Measurements from ENCODE around the gene SAMSN1.

SAMSN1 gene

GRCh38 chr21:14493731-14494130, 52.4 kb downstream of the SAMSN1 start:
- Histone ChIP-seq H3K27me3 (ENCODE audit: insufficient read depth, low read length) (no peaks in the 10 kb centered on the region), H3K27ac (ENCODE audit: low read length) (no peak overlapping the region), H3K4me3 (ENCODE audit: low read length) (no peak overlapping the region), H3K9me3 (ENCODE audit: insufficient read depth, low read depth, low read length) (no peaks in the 10 kb centered on the region), H3K9ac (ENCODE audit: low read depth, low read length) (no peak overlapping the region), H3K36me3 (ENCODE audit: insufficient read depth, low read depth, low read length) (no peaks in the 10 kb centered on the region), H3K4me1 (ENCODE audit: insufficient read depth, low read length) (no peaks in the 10 kb centered on the region)

GRCh38 chr21:14492931-14493330, 53.2 kb downstream of the SAMSN1 start:
- H3K27ac ChIP-seq (ENCODE audit: low read length), result no peak overlapping the region
- no peak overlapping the region for H3K9ac ChIP-seq (ENCODE audit: low read depth, low read length)
- no peaks in the 10 kb centered on the region for H3K4me1 ChIP-seq (ENCODE audit: insufficient read depth, low read length)
- H3K27me3 ChIP-seq (ENCODE audit: insufficient read depth, low read length), result no peaks in the 10 kb centered on the region
- H3K4me3 ChIP-seq (ENCODE audit: low read length), result no peak overlapping the region
- no peaks in the 10 kb centered on the region for H3K9me3 ChIP-seq (ENCODE audit: insufficient read depth, low read depth, low read length)
- H3K36me3 ChIP-seq (ENCODE audit: insufficient read depth, low read depth, low read length), result no peaks in the 10 kb centered on the region

- H3K9me3 ChIP-seq (ENCODE audit: insufficient read depth, low read depth, low read length), result no peaks in the 10 kb centered on the region
- H3K27me3 ChIP-seq (ENCODE audit: insufficient read depth, low read length), result no peaks in the 10 kb centered on the region
- H3K9ac ChIP-seq (ENCODE audit: low read depth, low read length), result no peak overlapping the region
- no peak overlapping the region for H3K4me3 ChIP-seq (ENCODE audit: low read length)
- H3K36me3 ChIP-seq (ENCODE audit: insufficient read depth, low read depth, low read length), result no peaks in the 10 kb centered on the region
- H3K4me1 ChIP-seq (ENCODE audit: insufficient read depth, low read length), result no peaks in the 10 kb centered on the region
- no peak overlapping the region for H3K27ac ChIP-seq (ENCODE audit: low read length)
These were observed 54.8 kb downstream of the SAMSN1 start for GRCh38 chr21:14491269-14491681.

DNA sequence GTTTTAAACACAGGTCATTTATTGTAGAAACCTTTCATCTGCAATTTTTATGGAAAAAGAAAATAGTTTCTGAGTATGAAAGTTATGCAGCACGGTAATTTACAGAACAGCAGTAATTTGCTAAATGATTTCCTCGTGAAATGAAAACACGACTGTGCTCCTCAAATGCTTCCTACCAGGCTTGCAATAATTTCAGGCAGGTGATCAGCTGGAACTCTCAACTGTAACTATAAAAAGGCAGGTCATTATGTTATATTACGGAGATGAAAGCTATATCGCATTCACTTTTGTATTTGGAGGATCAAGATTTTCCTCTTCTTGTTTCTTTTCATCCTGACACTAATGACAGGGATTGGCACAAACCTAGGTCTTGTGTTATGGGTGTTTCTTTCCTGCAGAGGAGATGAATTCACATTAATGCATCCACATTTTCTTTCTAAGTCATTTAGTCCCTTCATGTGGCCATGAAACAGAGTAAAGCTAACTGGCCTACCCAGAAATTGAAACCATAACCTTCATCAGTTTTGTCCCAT, 57.4 kb downstream of the SAMSN1 start:
- Histone ChIP-seq H3K4me3 (ENCODE audit: low read length) (no peak overlapping the region), H3K9me3 (ENCODE audit: insufficient read depth, low read depth, low read length) (no peaks in the 10 kb centered on the region), H3K4me1 (ENCODE audit: insufficient read depth, low read length) (no peaks in the 10 kb centered on the region), H3K27ac (ENCODE audit: low read length) (no peak overlapping the region), H3K9ac (ENCODE audit: low read depth, low read length) (no peak overlapping the region), H3K36me3 (ENCODE audit: insufficient read depth, low read depth, low read length) (no peaks in the 10 kb centered on the region), H3K27me3 (ENCODE audit: insufficient read depth, low read length) (no peaks in the 10 kb centered on the region)

DNA sequence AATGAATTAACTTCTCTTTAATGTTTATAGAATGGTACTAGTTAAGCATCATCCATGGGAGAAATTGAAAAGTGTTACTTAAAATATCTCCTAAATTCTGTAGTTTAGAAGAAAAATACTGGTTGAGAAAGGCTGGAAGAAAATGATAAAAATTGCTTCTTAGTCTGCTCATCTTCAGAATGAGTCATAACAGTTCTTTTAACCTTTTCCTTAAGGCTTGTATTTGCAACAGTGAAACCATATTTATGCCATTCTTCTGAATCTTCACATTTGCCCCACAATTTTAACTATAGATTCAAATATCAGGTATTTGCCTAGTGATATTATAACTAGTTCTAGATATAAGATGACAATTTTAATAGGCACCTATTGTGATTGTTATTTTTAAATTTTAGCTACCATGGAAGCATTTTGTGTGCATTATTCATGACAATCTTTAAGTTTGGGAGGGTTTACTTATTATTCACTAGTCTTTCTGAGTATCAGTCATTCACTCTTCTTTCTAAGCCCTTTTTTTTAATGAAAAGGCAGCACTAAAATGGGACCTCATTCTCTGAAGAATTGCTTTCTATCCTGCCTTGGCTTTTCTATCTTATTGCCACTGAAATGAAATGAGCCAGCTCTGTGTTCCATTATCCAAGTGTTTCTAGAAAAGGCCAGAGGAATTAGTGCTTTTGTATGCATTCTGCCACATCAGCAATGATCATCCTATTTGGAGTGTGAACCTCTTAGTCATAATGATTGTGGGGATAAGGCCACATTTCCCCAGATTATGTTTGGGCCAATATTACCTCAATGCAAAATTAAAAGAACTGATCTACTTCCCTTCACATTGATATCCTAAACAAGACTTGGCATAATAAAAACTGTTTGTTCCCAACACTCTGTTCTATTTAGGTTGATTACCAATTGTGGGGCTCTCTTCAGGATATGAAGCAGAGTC, 58.4 kb downstream of the SAMSN1 start:
- no peak overlapping the region for H3K27ac ChIP-seq (ENCODE audit: low read length)
- H3K9me3 ChIP-seq (ENCODE audit: insufficient read depth, low read depth, low read length), result no peaks in the 10 kb centered on the region
- no peaks in the 10 kb centered on the region for H3K27me3 ChIP-seq (ENCODE audit: insufficient read depth, low read length)
- no peaks in the 10 kb centered on the region for H3K4me1 ChIP-seq (ENCODE audit: insufficient read depth, low read length)
- no peak overlapping the region for H3K4me3 ChIP-seq (ENCODE audit: low read length)
- H3K9ac ChIP-seq (ENCODE audit: low read depth, low read length), result no peak overlapping the region
- no peaks in the 10 kb centered on the region for H3K36me3 ChIP-seq (ENCODE audit: insufficient read depth, low read depth, low read length)

GRCh38 chr21:14486869-14487268, 59.2 kb downstream of the SAMSN1 start:
- H3K27ac ChIP-seq (ENCODE audit: low read length), result no peak overlapping the region
- H3K27me3 ChIP-seq (ENCODE audit: insufficient read depth, low read length), result no peaks in the 10 kb centered on the region
- H3K36me3 ChIP-seq (ENCODE audit: insufficient read depth, low read depth, low read length), result no peaks in the 10 kb centered on the region
- no peaks in the 10 kb centered on the region for H3K4me1 ChIP-seq (ENCODE audit: insufficient read depth, low read length)
- H3K9me3 ChIP-seq (ENCODE audit: insufficient read depth, low read depth, low read length), result no peaks in the 10 kb centered on the region
- H3K9ac ChIP-seq (ENCODE audit: low read depth, low read length), result no peak overlapping the region
- no peak overlapping the region for H3K4me3 ChIP-seq (ENCODE audit: low read length)

DNA sequence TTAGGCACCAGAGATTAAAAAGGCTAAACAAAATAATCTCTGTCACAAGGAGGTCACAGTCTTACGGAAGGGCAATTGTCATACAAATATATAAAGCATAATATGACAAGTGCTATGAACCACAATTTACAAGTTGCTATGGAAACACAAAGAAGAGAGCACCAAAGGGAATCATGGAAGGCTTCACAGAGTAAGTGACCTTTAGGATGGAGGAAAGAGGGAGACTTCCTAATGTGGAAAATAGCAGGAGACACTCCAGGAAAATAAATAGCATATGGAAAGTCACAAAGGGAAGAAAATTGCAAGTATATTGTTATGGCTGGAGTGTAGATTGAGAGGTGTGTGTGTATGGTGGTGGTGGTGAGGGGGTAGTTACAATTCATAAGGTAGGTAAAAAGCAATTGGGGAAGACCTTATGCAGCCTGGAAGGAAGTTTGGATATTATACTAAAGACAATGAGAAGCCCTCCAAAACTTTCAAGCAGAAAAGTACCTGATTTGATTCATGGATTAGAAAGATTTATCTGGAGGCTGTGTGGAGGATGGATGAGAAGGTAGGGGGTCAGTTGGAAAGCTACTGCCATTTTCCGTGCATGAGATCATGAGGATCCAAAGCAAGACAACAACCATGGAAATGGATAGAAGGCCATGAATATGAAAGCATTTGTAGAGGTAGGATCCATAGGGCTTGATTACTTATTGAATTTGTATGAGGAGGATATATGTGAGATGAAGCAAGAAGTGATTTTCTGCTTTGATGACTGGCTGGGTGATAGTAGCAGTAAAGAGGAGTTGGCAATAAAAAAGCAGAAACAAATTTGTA, 61.7 kb downstream of the SAMSN1 start:
- Histone ChIP-seq H3K9ac (ENCODE audit: low read depth, low read length) (no peak overlapping the region), H3K27ac (ENCODE audit: low read length) (no peak overlapping the region), H3K36me3 (ENCODE audit: insufficient read depth, low read depth, low read length) (no peaks in the 10 kb centered on the region), H3K4me1 (ENCODE audit: insufficient read depth, low read length) (no peaks in the 10 kb centered on the region), H3K4me3 (ENCODE audit: low read length) (no peak overlapping the region), H3K9me3 (ENCODE audit: insufficient read depth, low read depth, low read length) (no peaks in the 10 kb centered on the region), H3K27me3 (ENCODE audit: insufficient read depth, low read length) (no peaks in the 10 kb centered on the region)

- Histone ChIP-seq H3K27me3 (ENCODE audit: insufficient read depth, low read length) (no peaks in the 10 kb centered on the region), H3K9me3 (ENCODE audit: insufficient read depth, low read depth, low read length) (no peaks in the 10 kb centered on the region), H3K27ac (ENCODE audit: low read length) (no peak overlapping the region), H3K4me1 (ENCODE audit: insufficient read depth, low read length) (no peaks in the 10 kb centered on the region), H3K36me3 (ENCODE audit: insufficient read depth, low read depth, low read length) (no peaks in the 10 kb centered on the region), H3K4me3 (ENCODE audit: low read length) (no peak overlapping the region), H3K9ac (ENCODE audit: low read depth, low read length) (no peak overlapping the region)
These were observed 62.8 kb downstream of the SAMSN1 start for GRCh38 chr21:14483296-14483695.

- Histone ChIP-seq H3K27me3 (ENCODE audit: insufficient read depth, low read length) (no peaks in the 10 kb centered on the region), H3K4me1 (ENCODE audit: insufficient read depth, low read length) (no peaks in the 10 kb centered on the region), H3K9me3 (ENCODE audit: insufficient read depth, low read depth, low read length) (no peaks in the 10 kb centered on the region), H3K36me3 (ENCODE audit: insufficient read depth, low read depth, low read length) (no peaks in the 10 kb centered on the region), H3K9ac (ENCODE audit: low read depth, low read length) (no peak overlapping the region), H3K27ac (ENCODE audit: low read length) (no peak overlapping the region), H3K4me3 (ENCODE audit: low read length) (no peak overlapping the region)
These were observed 64.0 kb downstream of the SAMSN1 start for GRCh38 chr21:14482165-14482564.

GRCh38 chr21:14480411-14481031, 65.6 kb downstream of the SAMSN1 start:
- no peak overlapping the region for H3K9ac ChIP-seq (ENCODE audit: low read depth, low read length)
- no peaks in the 10 kb centered on the region for H3K9me3 ChIP-seq (ENCODE audit: insufficient read depth, low read depth, low read length)
- H3K4me3 ChIP-seq (ENCODE audit: low read length), result no peak overlapping the region
- H3K27me3 ChIP-seq (ENCODE audit: insufficient read depth, low read length), result no peaks in the 10 kb centered on the region
- H3K36me3 ChIP-seq (ENCODE audit: insufficient read depth, low read depth, low read length), result no peaks in the 10 kb centered on the region
- no peak overlapping the region for H3K27ac ChIP-seq (ENCODE audit: low read length)
- no peaks in the 10 kb centered on the region for H3K4me1 ChIP-seq (ENCODE audit: insufficient read depth, low read length)

DNA sequence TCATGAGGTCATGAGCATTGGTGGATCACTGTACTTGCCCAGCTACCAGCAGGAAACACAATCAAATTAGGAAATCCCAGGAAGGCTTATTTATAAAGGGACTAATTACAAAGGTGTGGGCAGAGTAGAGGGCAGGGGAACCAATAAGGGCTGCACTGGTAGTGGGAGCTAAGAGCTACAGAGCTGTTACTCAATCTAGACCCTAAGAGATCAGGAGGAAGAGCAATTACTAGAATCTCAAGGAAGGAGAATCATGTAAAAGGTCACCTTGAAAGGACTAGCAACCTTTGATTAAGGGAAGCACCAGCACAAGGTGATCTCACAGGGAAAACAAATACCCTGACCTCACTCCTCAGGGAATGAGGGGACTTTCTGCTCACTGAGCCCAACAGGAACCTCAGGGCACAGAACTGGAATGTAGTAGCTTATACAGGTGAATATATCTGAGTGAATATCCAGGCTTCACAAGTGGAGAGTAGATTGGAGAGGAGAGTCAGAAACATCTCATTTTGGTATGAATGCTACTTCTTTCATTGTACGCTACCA, 66.8 kb downstream of the SAMSN1 start:
- H3K4me1 ChIP-seq (ENCODE audit: insufficient read depth, low read length), result no peaks in the 10 kb centered on the region
- H3K4me3 ChIP-seq (ENCODE audit: low read length), result no peak overlapping the region
- no peaks in the 10 kb centered on the region for H3K36me3 ChIP-seq (ENCODE audit: insufficient read depth, low read depth, low read length)
- no peak overlapping the region for H3K27ac ChIP-seq (ENCODE audit: low read length)
- H3K9me3 ChIP-seq (ENCODE audit: insufficient read depth, low read depth, low read length), result no peaks in the 10 kb centered on the region
- H3K27me3 ChIP-seq (ENCODE audit: insufficient read depth, low read length), result no peaks in the 10 kb centered on the region
- H3K9ac ChIP-seq (ENCODE audit: low read depth, low read length), result no peak overlapping the region
